ENCODE results near the gene AHRR.
"Not testable (repeated sequence)": the region's sequence is repeated elsewhere in the genome, so short reads cannot be mapped to it uniquely, and the experiment has no call there.

Gene AHRR

DNA sequence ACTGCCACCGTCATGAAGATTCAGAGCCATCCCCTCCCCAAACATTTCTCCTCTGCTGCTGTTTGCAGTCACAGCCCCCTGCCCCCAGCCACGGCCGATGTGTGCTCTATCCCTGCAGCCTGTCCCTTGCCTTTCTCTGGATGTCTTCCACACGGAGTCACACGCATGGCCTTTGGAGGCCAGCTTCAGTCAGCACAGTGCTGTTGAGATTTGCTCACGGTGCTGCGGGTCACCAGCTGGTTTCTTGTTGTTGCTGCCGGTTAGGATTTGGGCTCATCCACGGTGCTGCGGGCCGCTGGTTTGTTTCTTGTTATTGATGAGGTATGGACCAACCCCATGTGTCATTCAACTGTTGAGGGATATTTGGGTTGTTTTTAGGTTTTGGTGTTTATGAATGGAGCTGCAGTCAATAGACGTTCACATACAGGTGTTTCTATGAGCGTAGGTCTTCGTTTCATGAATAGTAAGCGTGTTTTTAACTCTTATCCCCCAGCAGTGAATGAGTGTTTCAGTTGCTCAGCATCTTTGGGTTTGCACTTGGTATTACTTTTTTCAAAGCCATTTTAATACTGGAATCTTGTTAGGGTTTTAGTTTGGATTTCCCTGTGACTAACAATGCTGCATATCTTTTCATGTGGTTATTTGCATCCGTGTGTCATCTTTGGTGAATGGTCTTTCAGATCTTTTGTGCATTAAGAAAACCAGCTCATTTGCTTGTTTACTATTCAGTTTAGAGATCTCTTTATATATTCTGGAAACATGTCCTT, 57.6 kb downstream of the AHRR start:
- CTCF ChIA-PET, result interaction anchor here (0.5 to 0.9 kb wide), 2 partner anchors 10 to 34 kb away, joined by 3 read pairs; no protein-coding TSS in a partner anchor
- H3K4me1 ChIP-seq (ENCODE audit: control extremely low read depth in 1 of 4, control insufficient read depth in 4 of 4, insufficient read depth in 4 of 4, low read length in 3 of 4), result peaks cover 0 to 50% (median 6%) of the 10 kb centered on the region in 4 experiments
- 99% methylated on average over 15 of the region's 16 CpGs for WGBS (ENCODE audit: insufficient coverage)

DNA sequence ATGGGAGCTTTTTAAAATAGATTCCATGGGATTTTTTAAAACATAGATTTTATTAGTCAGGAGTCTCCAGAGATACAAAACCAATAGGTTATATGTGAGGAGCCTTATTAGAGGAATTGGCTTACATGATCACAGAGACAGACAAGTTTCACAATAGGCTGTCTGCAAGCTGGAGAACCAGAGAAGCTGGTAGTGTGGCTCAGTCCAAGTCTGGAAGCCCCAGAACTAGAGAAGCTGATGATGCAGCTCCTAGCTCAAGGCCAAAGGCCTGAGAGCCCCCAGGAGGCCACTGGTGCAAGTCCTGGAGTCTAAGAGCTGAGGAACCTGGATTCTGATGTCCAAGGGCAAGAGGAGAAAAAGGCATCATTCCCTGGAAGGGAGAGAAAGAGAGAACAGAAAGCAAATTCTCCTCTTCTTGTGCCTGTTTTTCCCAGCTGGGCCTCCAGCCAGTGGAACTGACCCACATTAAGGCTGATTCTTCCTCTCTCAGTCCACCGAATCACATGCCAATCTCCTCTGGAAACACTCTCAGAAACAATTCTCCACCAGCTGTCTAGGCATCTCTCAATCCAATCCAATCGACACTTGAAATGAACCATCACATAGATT, 59.3 kb downstream of the AHRR start:
- H3K9me3 ChIP-seq (ENCODE audit: control extremely low read depth in 1 of 5, control insufficient read depth in 4 of 5, insufficient read depth in 2 of 5, low read depth in 1 of 5, low read length in 4 of 5), result peaks cover 0 to 17% (median 10%) of the 10 kb centered on the region in 5 experiments
- peaks cover 0 to 70% (median 0%) of the 10 kb centered on the region in 4 experiments for H3K36me3 ChIP-seq (ENCODE audit: control insufficient read depth in 4 of 4, insufficient read depth in 4 of 4, low read length in 3 of 4)
- H3K4me3 ChIP-seq (ENCODE audit: control insufficient read depth in 1 of 7, extremely low read depth in 1 of 7, insufficient read depth in 4 of 7, low read depth in 2 of 7, low read length in 6 of 7), result no peak overlapping the region
- no peak overlapping the region for H3K27ac ChIP-seq (ENCODE audit: insufficient read depth in 1 of 2, low read depth in 1 of 2, low read length in 2 of 2, poor library complexity in 1 of 2, severe bottlenecking in 2 of 2)
- POLR2A ChIA-PET, result no interaction called here
- no peaks in the 10 kb centered on the region for H3K27me3 ChIP-seq (replicated peaks in 2 of 5; ENCODE audit: control insufficient read depth in 4 of 5, insufficient read depth in 5 of 5, low read length in 4 of 5)
- peaks cover 0 to 34% (median under 1%) of the 10 kb centered on the region in 4 experiments for H3K4me1 ChIP-seq (ENCODE audit: control extremely low read depth in 1 of 4, control insufficient read depth in 4 of 4, insufficient read depth in 4 of 4, low read length in 3 of 4)
- no peak for DNase-seq
- CTCF ChIA-PET, result interaction anchor here (1.0 to 1.1 kb wide), 2 partner anchors 10 to 18 kb away, joined by 3 read pairs; no protein-coding TSS in a partner anchor
- WGBS (ENCODE audit: insufficient coverage), result no CpG with 5 or more reads among the region's 2 CpGs

More for the DNA sequence above, 57.6 kb downstream of the AHRR start:
- POLR2A ChIA-PET, result no interaction called here
- H3K27me3 ChIP-seq (replicated peaks in 2 of 5; ENCODE audit: control insufficient read depth in 4 of 5, insufficient read depth in 5 of 5, low read length in 4 of 5), result peaks cover 0 to 5% (median 0%) of the 10 kb centered on the region in 5 experiments
- H3K4me3 ChIP-seq (ENCODE audit: control insufficient read depth in 1 of 7, extremely low read depth in 1 of 7, insufficient read depth in 4 of 7, low read depth in 2 of 7, low read length in 6 of 7), result no peak overlapping the region
- no peak overlapping the region for H3K27ac ChIP-seq (ENCODE audit: insufficient read depth in 1 of 2, low read depth in 1 of 2, low read length in 2 of 2, poor library complexity in 1 of 2, severe bottlenecking in 2 of 2)
- DNase-seq, result no peak
- peaks cover 0 to 8% (median 3%) of the 10 kb centered on the region in 5 experiments for H3K9me3 ChIP-seq (ENCODE audit: control extremely low read depth in 1 of 5, control insufficient read depth in 4 of 5, insufficient read depth in 2 of 5, low read depth in 1 of 5, low read length in 4 of 5)
- peaks cover 0 to 66% (median 0%) of the 10 kb centered on the region in 4 experiments for H3K36me3 ChIP-seq (ENCODE audit: control insufficient read depth in 4 of 4, insufficient read depth in 4 of 4, low read length in 3 of 4)

DNA sequence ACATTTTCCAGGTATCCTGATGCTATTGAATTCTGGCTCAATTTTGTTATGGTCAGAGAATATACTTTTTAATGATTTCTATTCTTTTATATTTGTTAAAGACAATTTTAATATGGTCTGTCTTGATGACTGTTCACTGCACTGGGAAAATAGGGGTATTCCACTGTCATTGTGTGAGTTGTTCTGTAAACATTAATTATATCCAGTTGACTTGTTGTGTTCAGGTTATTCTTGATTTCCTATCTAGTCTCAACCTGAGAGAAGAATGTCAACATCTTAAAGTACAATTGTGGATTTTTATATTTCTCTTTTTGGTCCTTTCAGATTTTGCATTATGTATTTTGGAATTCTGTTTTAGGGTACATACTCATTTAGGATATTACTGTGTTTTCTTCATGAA, 61.6 kb downstream of the AHRR start:
- Histone ChIP-seq H3K9me3 (ENCODE audit: control extremely low read depth in 1 of 5, control insufficient read depth in 4 of 5, insufficient read depth in 2 of 5, low read depth in 1 of 5, low read length in 4 of 5) (peaks cover 1 to 21% (median 10%) of the 10 kb centered on the region in 5 experiments), H3K4me3 (ENCODE audit: control insufficient read depth in 1 of 7, extremely low read depth in 1 of 7, insufficient read depth in 4 of 7, low read depth in 2 of 7, low read length in 6 of 7) (no peak overlapping the region), H3K4me1 (ENCODE audit: control extremely low read depth in 1 of 4, control insufficient read depth in 4 of 4, insufficient read depth in 4 of 4, low read length in 3 of 4) (peaks cover 0 to 12% (median 0%) of the 10 kb centered on the region in 4 experiments), H3K36me3 (ENCODE audit: control insufficient read depth in 4 of 4, insufficient read depth in 4 of 4, low read length in 3 of 4) (peaks cover 0 to 70% (median 0%) of the 10 kb centered on the region in 4 experiments), H3K27ac (ENCODE audit: insufficient read depth in 1 of 2, low read depth in 1 of 2, low read length in 2 of 2, poor library complexity in 1 of 2, severe bottlenecking in 2 of 2) (no peak overlapping the region), H3K27me3 (replicated peaks in 2 of 5; ENCODE audit: control insufficient read depth in 4 of 5, insufficient read depth in 5 of 5, low read length in 4 of 5) (no peaks in the 10 kb centered on the region)
- no peak for DNase-seq
- ChIA-PET CTCF (no interaction called here), POLR2A (interaction anchor here (0.6 kb wide), 1 partner anchor 56 kb away, joined by 5 read pairs; no protein-coding TSS in a partner anchor)

DNA sequence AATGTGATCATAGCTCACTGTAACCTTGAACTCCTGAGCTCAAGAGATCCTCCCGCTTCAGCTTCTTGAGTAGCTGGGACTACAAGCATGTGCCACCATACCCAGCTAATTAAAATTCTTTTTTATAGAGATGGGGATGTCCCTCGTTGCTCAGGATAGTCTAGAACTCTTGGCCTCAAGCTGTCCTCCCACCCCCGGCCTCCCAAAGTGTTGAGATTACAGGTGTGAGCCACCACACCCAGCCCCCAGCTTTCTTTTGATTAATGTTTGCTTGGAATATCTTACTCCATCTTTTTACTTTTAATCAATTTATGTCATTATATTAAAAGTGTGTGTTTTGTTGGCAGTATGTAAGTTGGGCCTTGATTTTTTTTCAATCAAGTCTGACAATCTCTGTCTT, 62.1 kb downstream of the AHRR start:
- Histone ChIP-seq H3K4me3 (ENCODE audit: control insufficient read depth in 1 of 7, extremely low read depth in 1 of 7, insufficient read depth in 4 of 7, low read depth in 2 of 7, low read length in 6 of 7) (no peak overlapping the region), H3K9me3 (ENCODE audit: control extremely low read depth in 1 of 5, control insufficient read depth in 4 of 5, insufficient read depth in 2 of 5, low read depth in 1 of 5, low read length in 4 of 5) (peaks cover 1 to 21% (median 10%) of the 10 kb centered on the region in 5 experiments), H3K4me1 (ENCODE audit: control extremely low read depth in 1 of 4, control insufficient read depth in 4 of 4, insufficient read depth in 4 of 4, low read length in 3 of 4) (peaks cover 0 to 12% (median 0%) of the 10 kb centered on the region in 4 experiments), H3K36me3 (ENCODE audit: control insufficient read depth in 4 of 4, insufficient read depth in 4 of 4, low read length in 3 of 4) (peaks cover 0 to 71% (median 0%) of the 10 kb centered on the region in 4 experiments), H3K27ac (ENCODE audit: insufficient read depth in 1 of 2, low read depth in 1 of 2, low read length in 2 of 2, poor library complexity in 1 of 2, severe bottlenecking in 2 of 2) (no peak overlapping the region), H3K27me3 (replicated peaks in 2 of 5; ENCODE audit: control insufficient read depth in 4 of 5, insufficient read depth in 5 of 5, low read length in 4 of 5) (no peaks in the 10 kb centered on the region)
- no peak for DNase-seq
- WGBS (ENCODE audit: insufficient coverage), result no CpG with 5 or more reads among the region's 3 CpGs
- CTCF ChIA-PET, result no interaction called here
- POLR2A ChIA-PET, result no interaction called here

DNA sequence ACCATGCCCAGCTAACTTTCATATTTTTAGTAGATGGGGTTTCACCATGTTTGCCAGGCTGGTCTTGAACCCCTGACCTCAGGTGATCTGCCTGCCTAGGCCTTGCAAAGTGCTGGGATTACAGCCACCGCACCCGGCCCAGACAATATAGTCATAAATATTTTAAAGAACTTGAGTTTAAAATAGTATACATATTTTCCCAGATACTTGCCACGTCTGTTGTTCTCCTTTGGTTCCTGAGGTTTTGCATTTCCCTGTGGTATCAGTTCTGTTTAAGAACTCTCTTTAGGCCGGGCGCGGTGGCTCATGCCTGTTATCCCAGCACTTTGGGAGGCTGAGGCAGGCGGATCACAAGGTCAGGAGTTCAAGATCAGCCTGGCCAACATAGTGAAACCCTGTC, 63.1 kb downstream of the AHRR start:
- H3K4me1 ChIP-seq (ENCODE audit: control extremely low read depth in 1 of 4, control insufficient read depth in 4 of 4, insufficient read depth in 4 of 4, low read length in 3 of 4), result peaks cover 0 to 16% (median 0%) of the 10 kb centered on the region in 4 experiments
- peaks cover 0 to 71% (median 0%) of the 10 kb centered on the region in 4 experiments for H3K36me3 ChIP-seq (ENCODE audit: control insufficient read depth in 4 of 4, insufficient read depth in 4 of 4, low read length in 3 of 4)
- 97% methylated on average over 5 of the region's 7 CpGs for whole genome bisulfite sequencing (ENCODE audit: insufficient coverage)
- POLR2A ChIA-PET; CTCF ChIA-PET; H3K4me3 ChIP-seq (ENCODE audit: control insufficient read depth in 1 of 7, extremely low read depth in 1 of 7, insufficient read depth in 4 of 7, low read depth in 2 of 7, low read length in 6 of 7); H3K27me3 ChIP-seq (replicated peaks in 2 of 5; ENCODE audit: control insufficient read depth in 4 of 5, insufficient read depth in 5 of 5, low read length in 4 of 5); H3K27ac ChIP-seq (ENCODE audit: insufficient read depth in 1 of 2, low read depth in 1 of 2, low read length in 2 of 2, poor library complexity in 1 of 2, severe bottlenecking in 2 of 2); DNase-seq: not testable (repeated sequence)
- H3K9me3 ChIP-seq (ENCODE audit: control extremely low read depth in 1 of 5, control insufficient read depth in 4 of 5, insufficient read depth in 2 of 5, low read depth in 1 of 5, low read length in 4 of 5), result peaks cover 1 to 18% (median 8%) of the 10 kb centered on the region in 5 experiments

DNA sequence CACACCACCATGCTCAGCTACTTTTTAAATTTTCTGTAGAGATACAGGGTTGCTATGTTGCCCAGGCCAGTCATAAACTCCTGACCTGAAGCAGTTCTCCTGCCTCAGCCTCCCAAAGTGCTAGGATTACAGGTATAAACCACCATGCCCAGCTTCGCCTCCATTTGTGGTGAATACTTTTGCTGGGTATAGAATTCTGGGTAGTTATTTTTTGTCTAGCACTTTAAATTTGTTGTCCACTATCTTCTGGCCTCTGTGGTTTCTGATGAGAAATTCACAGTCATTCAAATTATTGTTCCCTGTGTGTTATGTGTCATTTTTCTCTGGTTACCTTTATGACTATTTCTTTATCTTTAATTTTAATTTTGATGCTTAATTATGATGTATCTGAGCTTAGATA, 63.8 kb downstream of the AHRR start:
- no peak for DNase-seq
- Histone ChIP-seq H3K27ac (ENCODE audit: insufficient read depth in 1 of 2, low read depth in 1 of 2, low read length in 2 of 2, poor library complexity in 1 of 2, severe bottlenecking in 2 of 2) (no peak overlapping the region), H3K36me3 (ENCODE audit: control insufficient read depth in 4 of 4, insufficient read depth in 4 of 4, low read length in 3 of 4) (peaks cover 0 to 76% (median 0%) of the 10 kb centered on the region in 4 experiments), H3K27me3 (replicated peaks in 2 of 5; ENCODE audit: control insufficient read depth in 4 of 5, insufficient read depth in 5 of 5, low read length in 4 of 5) (no peaks in the 10 kb centered on the region), H3K9me3 (ENCODE audit: control extremely low read depth in 1 of 5, control insufficient read depth in 4 of 5, insufficient read depth in 2 of 5, low read depth in 1 of 5, low read length in 4 of 5) (peaks cover 1 to 18% (median 8%) of the 10 kb centered on the region in 5 experiments), H3K4me1 (ENCODE audit: control extremely low read depth in 1 of 4, control insufficient read depth in 4 of 4, insufficient read depth in 4 of 4, low read length in 3 of 4) (peaks cover 0 to 18% (median 0%) of the 10 kb centered on the region in 4 experiments), H3K4me3 (ENCODE audit: control insufficient read depth in 1 of 7, extremely low read depth in 1 of 7, insufficient read depth in 4 of 7, low read depth in 2 of 7, low read length in 6 of 7) (no peak overlapping the region)
- WGBS (ENCODE audit: insufficient coverage), result no CpG with 5 or more reads among the region's 1 CpG
- ChIA-PET POLR2A (no interaction called here), CTCF (interaction anchor here (0.8 kb wide), 1 partner anchor 8 kb away, joined by 3 read pairs; no protein-coding TSS in a partner anchor)
